MCF 10A (cell line): Measurements from ENCODE around the gene SLC30A9. TPM values are rescaled to one million over a fixed set of nuclear protein-coding genes. Genes with fewer than 3 reads are reported as not detected.

Experiments
- Bru-seq: library from RNA; stranded (reverse); fragments of 400-500 nt; gene quantifications from one replicate; lab custom pipeline; 2021; lab: Mats Ljungman, UMichigan
- BruChase-seq, 2 experiments: library from RNA; stranded (reverse); fragments of 400-500 nt; gene quantifications; one replicate each; lab custom pipeline; 2021; lab: Mats Ljungman, UMichigan
- BruUV-seq: library from RNA; stranded (reverse); fragments of 400-500 nt; replicated peaks from 2 replicates; lab custom pipeline; 2021; lab: Mats Ljungman, UMichigan
- CTCF ChIA-PET: fragments of 300-600 bp; sonication (Branson Sonifier 250); formaldehyde crosslinking; extraction: SDS; loops from one replicate; lab custom pipeline; 2021; ENCODE audit warnings: antibody characterized with exemption, inconsistent platforms; lab: Yijun Ruan, JAX
- POLR2A ChIA-PET: fragments of 300-600, 350-650 bp; sonication (Branson Sonifier 250); formaldehyde crosslinking; extraction: SDS; loops from one replicate; lab custom pipeline; 2020; ENCODE audit warnings: antibody characterized with exemption, inconsistent platforms; lab: Yijun Ruan, JAX
- DNase-seq: peaks from one replicate; pipeline ENCODE4 v3.0.0-alpha.2; 2018; ENCODE audit not compliant: unreplicated experiment
- H3K27ac Mint-ChIP-seq: one replicate; pipeline ENCODE4 v1.8.0; 2022; ENCODE audit warnings: mild to moderate bottlenecking, low read depth, mixed read lengths; ENCODE audit not compliant: unreplicated experiment
- H3K27me3 Mint-ChIP-seq: one replicate; pipeline ENCODE4 v1.8.0; 2022; ENCODE audit warnings: mixed read lengths; ENCODE audit not compliant: insufficient read depth, unreplicated experiment
- H3K36me3 Mint-ChIP-seq: one replicate; pipeline ENCODE4 v1.8.0; 2022; ENCODE audit warnings: mild to moderate bottlenecking, moderate library complexity, mixed read lengths; ENCODE audit not compliant: insufficient read depth, unreplicated experiment
- H3K4me1 Mint-ChIP-seq: one replicate; pipeline ENCODE4 v1.8.0; 2022; ENCODE audit warnings: mixed read lengths; ENCODE audit not compliant: insufficient read depth, unreplicated experiment
- H3K4me3 Mint-ChIP-seq: one replicate; pipeline ENCODE4 v1.8.0; 2022; ENCODE audit warnings: mild to moderate bottlenecking, moderate library complexity, mixed read lengths; ENCODE audit not compliant: unreplicated experiment
- H3K9me3 Mint-ChIP-seq: one replicate; pipeline ENCODE4 v1.8.0; 2022; ENCODE audit warnings: mixed read lengths; ENCODE audit not compliant: unreplicated experiment
- CTCF ChIP-seq: fragments of 200-600 bp; IDR thresholded peaks from one replicate; pipeline ENCODE4 v1.8.0; 2022; ENCODE audit warnings: antibody characterized with exemption, mild to moderate bottlenecking; ENCODE audit not compliant: unreplicated experiment
- intact Hi-C: fragments of 100-400 bp; cut with micrococcal nuclease; formaldehyde crosslinking; loops from 2 replicates; pipeline ENCODE4 v1.14.1; 2022
- long read RNA-seq: library from polyadenylated mRNA; stranded (forward); transcript quantifications from one replicate; pipeline ENCODE4 v2.0.0, GENCODE V29; 2022
- total RNA-seq: library from RNA; stranded (reverse); gene quantifications from 2 replicates; pipeline ENCODE4 v1.2.3, GENCODE V29; 2022

SLC30A9 gene
- 58.5 and 64.9 TPM in 2 replicates for total RNA-seq
- percentile 90 among the genes with signal in this experiment for Bru-seq, nascent RNA
- percentile 82 among the genes with signal in this experiment for BruChase-seq, experiment 1, labeled RNA remaining after a 6-hour chase
- BruChase-seq, experiment 2, labeled RNA remaining after a 2-hour chase: percentile 88 among the genes with signal in this experiment
- long read RNA-seq, full-length matches to known transcripts: 126 of 218 reads
- long read RNA-seq, partial matches to known transcripts: 45 of 218 reads
- long read RNA-seq, other reads (novel, unspliced or antisense): 47 of 218 reads

GRCh38 chr4:41990365-41991111, at the start of gene SLC30A9:
TSS of gene SLC30A9 (plus strand) at chr4:41990530. CDS start at chr4:41990652, 122 bp downstream.
- CTCF ChIA-PET: interaction anchor here (0.6 to 1.1 kb wide), 6 partner anchors 15 to 349 kb away, joined by 3 to 4 read pairs (median 4); no protein-coding TSS in a partner anchor
- no peaks in the 10 kb centered on the region for H3K9me3 Mint-ChIP-seq
- peak within 1 kb of the TSS; percentile 93 for H3K27ac Mint-ChIP-seq
- POLR2A ChIA-PET: interaction anchor here (0.5 to 3.4 kb wide), 29 partner anchors 8 to 659 kb away, joined by 3 to 98 read pairs (median 5); partner anchors contain the start of genes DCAF4L1 and TMEM33
- DNase-seq: peak; percentile 95
- BruUV-seq: TSS peak; percentile 57
- intact Hi-C loops: loop anchor here (5.0 to 10.0 kb wide), 2 partner anchors 53 to 294 kb away; partner anchors contain the start of gene TMEM33
- H3K27me3 Mint-ChIP-seq: no peaks in the 10 kb centered on the region
- H3K36me3 Mint-ChIP-seq: peaks cover 5% of the 10 kb centered on the region
- TF ChIP-seq CTCF: peak; percentile 14
- peaks cover 6% of the 10 kb centered on the region for H3K4me1 Mint-ChIP-seq
- peak within 1 kb of the TSS; percentile 97 for H3K4me3 Mint-ChIP-seq

GRCh38 chr4:41940834-41941233, 49.5 kb upstream of the SLC30A9 start:
- peaks cover 67% of the 10 kb centered on the region for H3K36me3 Mint-ChIP-seq
- BruUV-seq: no TSS peak

GRCh38 chr4:41943506-41943905, 46.8 kb upstream of the SLC30A9 start:
- CTCF ChIA-PET: no interaction called here
- no peak overlapping the region for H3K4me3 Mint-ChIP-seq
- peaks cover 91% of the 10 kb centered on the region for H3K36me3 Mint-ChIP-seq

More at GRCh38 chr4:41940834-41941233, 49.5 kb upstream of the SLC30A9 start:
- no peak for TF ChIP-seq CTCF
- Mint-ChIP-seq H3K27me3 (no peaks in the 10 kb centered on the region), H3K4me3 (no peak overlapping the region), H3K4me1 (peaks cover 24% of the 10 kb centered on the region), H3K27ac (no peak overlapping the region), H3K9me3 (no peaks in the 10 kb centered on the region)
- intact Hi-C loops: no loop called here
- ChIA-PET CTCF (interaction anchor here (0.6 to 0.8 kb wide), 3 partner anchors 23 to 56 kb away, joined by 3 read pairs; no protein-coding TSS in a partner anchor), POLR2A (interaction anchor here (1.1 to 8.0 kb wide), 4 partner anchors 8 to 247 kb away, joined by 3 to 69 read pairs (median 18); partner anchors contain the start of gene SLC30A9)
- DNase-seq: no peak

More at GRCh38 chr4:41943506-41943905, 46.8 kb upstream of the SLC30A9 start:
- POLR2A ChIA-PET: no interaction called here
- Mint-ChIP-seq H3K27ac (no peak overlapping the region), H3K9me3 (no peaks in the 10 kb centered on the region), H3K4me1 (peaks cover 14% of the 10 kb centered on the region), H3K27me3 (no peaks in the 10 kb centered on the region)
- intact Hi-C loops: no loop called here
- no peak for DNase-seq
- TF ChIP-seq CTCF: no peak
- BruUV-seq: no TSS peak
